Measurements from ENCODE around the gene PIAS2.

DNA sequence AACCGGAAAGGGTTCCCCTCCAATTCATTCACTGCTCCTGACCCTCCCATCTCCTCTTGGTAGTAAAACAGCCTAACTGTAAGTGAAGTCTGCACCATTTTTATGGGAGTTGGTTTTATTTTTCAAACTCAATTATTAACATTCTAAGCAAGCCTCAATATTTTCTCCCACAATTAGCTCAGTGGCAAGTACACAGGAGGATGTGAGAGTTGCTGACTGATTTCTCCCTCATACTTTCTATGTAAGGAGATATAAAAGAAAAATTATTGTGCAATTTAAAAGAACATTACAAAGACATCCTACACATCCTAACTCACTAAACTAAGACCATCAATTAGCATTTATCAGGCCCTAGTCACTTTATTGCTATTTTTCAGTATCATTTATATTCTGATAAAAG is 73.9 kb downstream of the PIAS2 start:
- TF ChIP-seq EZH2phosphoT487 (IDR thresholded peaks at IDR 0.05; ENCODE audit: low read depth): no peak
- TF ChIP-seq, protein P1, sequence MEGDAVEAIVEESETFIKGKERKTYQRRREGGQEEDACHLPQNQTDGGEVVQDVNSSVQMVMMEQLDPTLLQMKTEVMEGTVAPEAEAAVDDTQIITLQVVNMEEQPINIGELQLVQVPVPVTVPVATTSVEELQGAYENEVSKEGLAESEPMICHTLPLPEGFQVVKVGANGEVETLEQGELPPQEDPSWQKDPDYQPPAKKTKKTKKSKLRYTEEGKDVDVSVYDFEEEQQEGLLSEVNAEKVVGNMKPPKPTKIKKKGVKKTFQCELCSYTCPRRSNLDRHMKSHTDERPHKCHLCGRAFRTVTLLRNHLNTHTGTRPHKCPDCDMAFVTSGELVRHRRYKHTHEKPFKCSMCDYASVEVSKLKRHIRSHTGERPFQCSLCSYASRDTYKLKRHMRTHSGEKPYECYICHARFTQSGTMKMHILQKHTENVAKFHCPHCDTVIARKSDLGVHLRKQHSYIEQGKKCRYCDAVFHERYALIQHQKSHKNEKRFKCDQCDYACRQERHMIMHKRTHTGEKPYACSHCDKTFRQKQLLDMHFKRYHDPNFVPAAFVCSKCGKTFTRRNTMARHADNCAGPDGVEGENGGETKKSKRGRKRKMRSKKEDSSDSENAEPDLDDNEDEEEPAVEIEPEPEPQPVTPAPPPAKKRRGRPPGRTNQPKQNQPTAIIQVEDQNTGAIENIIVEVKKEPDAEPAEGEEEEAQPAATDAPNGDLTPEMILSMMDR (IDR thresholded peaks at IDR 0.05; ENCODE audit: low read depth, low read length): no peak
